Right lobe of liver (tissue), 6 donors: Measurements from ENCODE around the gene WNK2. TPM values are rescaled to one million over a fixed set of nuclear protein-coding genes. Genes with fewer than 3 reads are reported as not detected.

Experiments used
- ATAC-seq, 4 donors: fragments of 200-7000 bp; cut with Tn5 transposase; one replicate each; pipeline ENCODE4 v1.9.1; 2020; ENCODE audit warnings: mild to moderate bottlenecking in 4 of 4, moderate library complexity in 4 of 4
- DNase-seq, 3 donors: peaks; one replicate each; pipeline ENCODE4 v3.0.0-alpha.2; 2020
- H3K27ac ChIP-seq, 3 donors: fragments of 200-600 bp; one replicate each; pipeline ENCODE4 v1.8.0; 2022
- H3K27me3 ChIP-seq, 2 donors: fragments of 200-600 bp; one replicate each; pipeline ENCODE4 v1.8.0; 2022
- H3K36me3 ChIP-seq, 4 donors: fragments of 200-600 bp; sonication (generic) in 1 of 4; one replicate each; pipeline versions ENCODE4 v1.5.1 to v1.8.0; 2017 to 2022; ENCODE audit warnings: control low read depth in 1 of 4
- H3K4me1 ChIP-seq, 4 donors: fragments of 200-600 bp; sonication (generic) in 1 of 4; one replicate each; pipeline versions ENCODE4 v1.5.1 to v1.8.0; 2017 to 2022; ENCODE audit warnings: control low read depth in 1 of 4
- H3K4me3 ChIP-seq, 3 donors: fragments of 200-600 bp; one replicate each; pipeline ENCODE4 v1.8.0; 2022
- H3K9me3 ChIP-seq, 4 donors: fragments of 200-600 bp; sonication (generic) in 1 of 4; one replicate each; pipeline versions ENCODE4 v1.5.1 to v1.8.0; 2017 to 2022; ENCODE audit warnings: control low read depth in 1 of 4
- POLR2A ChIP-seq: fragments of 450-650 bp; IDR thresholded peaks from one replicate; pipeline ENCODE4 v1.6.1; 2017; ENCODE audit warnings: antibody characterized with exemption, mild to moderate bottlenecking
- WGBS: methylation state at CpG from one replicate; pipeline ENCODE4 v1.1.6; 2018; ENCODE audit warnings: low coverage, low lambda C conversion rate; ENCODE audit not compliant: insufficient coverage; ENCODE audit errors: missing lambda C conversion rate; 5-methylcytosine and 5-hydroxymethylcytosine counted together
- intact Hi-C, 2 donors: fragments of 100-400 bp; cut with DNase I; formaldehyde crosslinking; loops; one replicate each; pipeline versions ENCODE4 v1.11.2 to v1.14.1; 2022
- total RNA-seq, 6 experiments: library from RNA; depleted of rRNA in 2 of 6; stranded (reverse); fragments of >200 nt in 2 of 6; fragmentation: NEBNext Ultra II Directional in 3 of 6; extraction: Animal tissue kit (Norgen Biotek cat#: 25700) in 3 of 6; gene quantifications; one replicate each; pipeline versions ENCODE4 v1.1.0 to v1.2.4, GENCODE V29; 2016 to 2023
- TF ChIP-seq, protein P1 (sequence below), 4 donors: fragments of 200-600 bp in 3 of 4; fragments of 450-650 bp in 1 of 4; IDR thresholded peaks; one replicate each; pipeline versions ENCODE4 v1.5.1 to v1.8.0; 2016 to 2022; ENCODE audit warnings: antibody characterized with exemption in 4 of 4, mild to moderate bottlenecking in 2 of 4
- donor health status: DM: no; HTN: yes; CAD: no.
- donor health status: DM: no; HTN: no; CAD: no.
- donor health status: DM: no; HTN: no; CAD: no.
- donor health status: DM: no; HTN: yes; CAD: no.
- donor health status: DM: no; HTN: yes; CAD: no.

Gene WNK2
- total RNA-seq, 6 experiments from 2014 or later, result 0.43 to 3.6 (median 1.3) TPM

DNA sequence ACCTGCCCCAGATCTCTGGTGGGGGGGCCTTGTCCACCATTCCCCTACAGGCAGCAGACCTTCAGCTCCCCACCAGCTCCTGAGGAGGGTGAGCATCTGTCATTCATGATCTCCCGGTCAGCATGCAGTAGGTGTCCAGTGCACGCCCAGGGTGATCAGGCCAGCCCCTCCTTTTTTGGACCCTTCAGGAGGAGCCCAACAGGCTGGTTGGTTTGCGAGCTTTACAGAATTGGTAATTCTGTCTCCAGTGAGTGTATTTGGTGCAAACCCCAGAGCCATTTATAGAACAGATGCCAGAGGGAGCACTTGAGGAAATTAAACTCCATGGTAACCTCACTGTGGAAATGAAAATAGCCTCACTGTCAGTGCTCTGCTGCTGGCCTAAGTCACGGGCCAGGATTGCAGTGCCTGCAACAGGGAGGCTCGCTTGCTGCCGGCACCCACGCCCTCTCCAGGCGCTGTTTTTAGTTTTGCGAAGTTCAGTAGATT, 23.4 kb downstream of the WNK2 start:
- intact Hi-C loops, result no loop called here
- Histone ChIP-seq H3K27ac (no peak overlapping the region), H3K27me3 (no peaks in the 10 kb centered on the region), H3K9me3 (no peaks in the 10 kb centered on the region), H3K36me3 (no peaks in the 10 kb centered on the region), H3K4me1 (no peaks in the 10 kb centered on the region), H3K4me3 (no peak overlapping the region)
- ATAC-seq, result peak in 1 of 4 donors; percentile 37
- 67% methylated on average over 5 of the region's 9 CpGs for WGBS
- no peak for TF ChIP-seq POLR2A
- TF ChIP-seq, protein P1, sequence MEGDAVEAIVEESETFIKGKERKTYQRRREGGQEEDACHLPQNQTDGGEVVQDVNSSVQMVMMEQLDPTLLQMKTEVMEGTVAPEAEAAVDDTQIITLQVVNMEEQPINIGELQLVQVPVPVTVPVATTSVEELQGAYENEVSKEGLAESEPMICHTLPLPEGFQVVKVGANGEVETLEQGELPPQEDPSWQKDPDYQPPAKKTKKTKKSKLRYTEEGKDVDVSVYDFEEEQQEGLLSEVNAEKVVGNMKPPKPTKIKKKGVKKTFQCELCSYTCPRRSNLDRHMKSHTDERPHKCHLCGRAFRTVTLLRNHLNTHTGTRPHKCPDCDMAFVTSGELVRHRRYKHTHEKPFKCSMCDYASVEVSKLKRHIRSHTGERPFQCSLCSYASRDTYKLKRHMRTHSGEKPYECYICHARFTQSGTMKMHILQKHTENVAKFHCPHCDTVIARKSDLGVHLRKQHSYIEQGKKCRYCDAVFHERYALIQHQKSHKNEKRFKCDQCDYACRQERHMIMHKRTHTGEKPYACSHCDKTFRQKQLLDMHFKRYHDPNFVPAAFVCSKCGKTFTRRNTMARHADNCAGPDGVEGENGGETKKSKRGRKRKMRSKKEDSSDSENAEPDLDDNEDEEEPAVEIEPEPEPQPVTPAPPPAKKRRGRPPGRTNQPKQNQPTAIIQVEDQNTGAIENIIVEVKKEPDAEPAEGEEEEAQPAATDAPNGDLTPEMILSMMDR (IDR thresholded peaks at IDR 0.05), result no peak
- peak in 1 of 3 donors; percentile 35 for DNase-seq

DNA sequence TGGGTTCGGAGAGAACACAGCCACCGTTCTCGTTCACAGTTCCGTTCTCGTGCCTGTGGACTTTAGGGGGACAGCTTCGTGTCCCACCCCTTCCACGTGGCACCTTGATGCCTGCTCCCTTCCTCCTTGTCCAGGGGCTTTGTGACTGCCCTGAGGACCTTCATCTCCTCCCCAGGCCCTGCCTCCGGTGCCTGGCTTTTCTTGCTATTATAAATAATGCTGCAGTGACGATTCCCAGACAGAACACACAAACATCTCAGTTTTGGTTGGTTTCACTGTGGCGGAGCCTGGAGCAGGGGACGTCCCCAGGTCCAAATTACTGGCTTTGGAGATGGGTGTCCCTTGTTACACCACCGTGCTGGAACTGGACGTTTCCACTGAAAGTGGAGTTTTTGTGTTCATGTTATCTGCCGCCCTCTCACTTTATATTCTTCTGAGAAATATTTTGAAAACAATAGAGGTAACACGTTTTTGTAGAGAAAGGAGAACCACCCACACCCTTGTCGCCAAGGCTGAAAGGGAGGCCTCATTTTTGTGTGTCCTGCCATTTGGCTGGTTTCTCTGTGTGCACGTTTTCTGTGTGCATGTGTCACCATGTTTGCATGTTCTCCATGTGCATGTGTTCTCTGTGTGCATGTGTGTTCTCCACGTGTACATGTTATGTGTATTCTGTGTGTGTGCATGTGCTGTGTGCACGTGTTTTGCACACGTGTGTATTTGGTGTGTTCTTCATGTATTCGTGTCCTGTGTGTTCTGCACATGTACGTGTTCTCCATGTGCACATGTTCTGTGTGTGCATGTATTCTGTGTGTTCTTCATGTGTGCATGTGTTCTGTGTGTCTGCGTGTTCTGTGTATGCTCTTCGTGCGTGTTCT, 24.2 kb downstream of the WNK2 start:
- Histone ChIP-seq H3K4me3 (no peak overlapping the region), H3K9me3 (no peaks in the 10 kb centered on the region), H3K27me3 (no peaks in the 10 kb centered on the region), H3K36me3 (no peaks in the 10 kb centered on the region), H3K27ac (no peak overlapping the region), H3K4me1 (no peaks in the 10 kb centered on the region)
- no peak for ATAC-seq
- DNase-seq, result peak in 1 of 3 donors; percentile 22
- intact Hi-C loops, result no loop called here
- TF ChIP-seq, protein P1 (IDR thresholded peaks at IDR 0.05), result no peak
- no peak for TF ChIP-seq POLR2A
- WGBS, result 65% methylated on average over 25 of the region's 25 CpGs

DNA sequence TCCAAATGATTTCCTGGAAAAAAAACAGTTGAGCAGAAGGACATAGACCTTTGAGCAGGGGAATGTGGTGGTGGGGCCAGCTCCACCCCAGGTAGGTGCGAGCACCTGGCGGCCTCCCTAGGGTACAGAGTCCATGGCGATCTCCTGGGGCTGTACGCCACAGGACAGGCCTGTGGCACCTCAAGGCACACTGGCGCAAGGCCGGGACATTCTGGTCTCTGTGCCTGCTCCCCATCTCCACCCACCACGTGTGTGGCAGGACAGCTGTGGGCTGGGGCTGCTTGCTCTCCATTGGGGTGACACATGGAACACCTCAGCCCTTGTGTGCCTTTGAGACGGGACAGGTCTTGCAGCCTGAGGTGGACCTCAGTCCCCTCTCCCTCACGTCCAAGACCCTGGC, 25.2 kb downstream of the WNK2 start:
- 66% methylated on average over 4 of the region's 9 CpGs for WGBS
- DNase-seq, result peak in 1 of 3 donors; percentile 47
- Histone ChIP-seq H3K27me3 (no peaks in the 10 kb centered on the region), H3K9me3 (no peaks in the 10 kb centered on the region), H3K36me3 (no peaks in the 10 kb centered on the region), H3K4me1 (no peaks in the 10 kb centered on the region), H3K4me3 (no peak overlapping the region), H3K27ac (no peak overlapping the region)
- ATAC-seq, result peak in 1 of 4 donors; percentile 31
- no peak for TF ChIP-seq POLR2A
- TF ChIP-seq, protein P1 (IDR thresholded peaks at IDR 0.05), result no peak
- intact Hi-C loops, result no loop called here

DNA sequence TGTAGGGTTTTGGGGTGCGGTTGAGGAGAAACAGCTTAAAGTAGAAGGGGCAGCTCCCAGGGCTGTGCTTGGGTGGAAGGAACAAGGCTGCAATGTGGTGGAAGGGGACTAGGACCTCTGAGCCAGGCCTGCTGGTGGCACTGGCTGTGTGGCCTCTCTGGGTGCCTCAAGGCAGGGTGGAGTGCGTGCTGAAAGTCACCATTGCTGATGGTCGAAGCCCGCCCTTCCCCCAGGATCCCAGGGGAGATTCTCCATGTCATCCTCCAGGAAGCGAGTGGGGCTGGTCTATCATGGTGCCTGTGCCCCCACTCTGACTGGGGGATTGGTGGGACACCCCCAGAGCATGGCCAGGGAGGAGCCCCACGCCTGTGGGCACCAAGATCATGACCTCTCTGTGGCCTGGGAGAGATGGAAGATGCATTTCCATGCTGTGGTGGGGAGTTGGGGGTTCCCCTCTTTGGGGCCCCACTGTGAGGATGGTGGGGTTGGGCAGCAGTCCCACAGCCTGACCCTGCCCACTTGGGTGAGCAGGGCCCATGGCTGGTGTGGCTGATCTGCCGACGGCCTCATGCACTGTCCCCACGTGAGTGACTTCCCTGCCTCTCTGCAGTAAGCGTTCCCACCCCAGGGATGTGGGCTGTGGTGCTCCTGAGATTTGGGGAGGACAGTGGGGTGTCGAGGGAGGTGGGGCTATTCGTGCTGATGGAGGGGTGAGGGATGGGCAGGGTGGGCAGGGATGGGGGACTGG, 25.8 kb downstream of the WNK2 start:
- no peak overlapping the region for H3K4me3 ChIP-seq
- 74% methylated on average over 7 of the region's 12 CpGs for WGBS
- no peaks in the 10 kb centered on the region for H3K4me1 ChIP-seq
- intact Hi-C loops, result no loop called here
- H3K27ac ChIP-seq, result no peak overlapping the region
- ATAC-seq, result no peak
- DNase-seq, result peak in 1 of 3 donors; percentile 37
- H3K27me3 ChIP-seq, result no peaks in the 10 kb centered on the region
- H3K36me3 ChIP-seq, result no peaks in the 10 kb centered on the region
- no peak for TF ChIP-seq POLR2A
- TF ChIP-seq, protein P1 (IDR thresholded peaks at IDR 0.05), result no peak
- H3K9me3 ChIP-seq, result no peaks in the 10 kb centered on the region
